ENCODE measurements around the gene PHTF1. TPM values are rescaled to one million over a fixed set of nuclear protein-coding genes. Genes with fewer than 3 reads are reported as not detected.
A peak's percentile ranks its signal among the peaks of the same experiment; 100 is the strongest.

PHTF1 gene
- total RNA-seq, 1 donor from 2014 or later: 27.1 TPM

DNA sequence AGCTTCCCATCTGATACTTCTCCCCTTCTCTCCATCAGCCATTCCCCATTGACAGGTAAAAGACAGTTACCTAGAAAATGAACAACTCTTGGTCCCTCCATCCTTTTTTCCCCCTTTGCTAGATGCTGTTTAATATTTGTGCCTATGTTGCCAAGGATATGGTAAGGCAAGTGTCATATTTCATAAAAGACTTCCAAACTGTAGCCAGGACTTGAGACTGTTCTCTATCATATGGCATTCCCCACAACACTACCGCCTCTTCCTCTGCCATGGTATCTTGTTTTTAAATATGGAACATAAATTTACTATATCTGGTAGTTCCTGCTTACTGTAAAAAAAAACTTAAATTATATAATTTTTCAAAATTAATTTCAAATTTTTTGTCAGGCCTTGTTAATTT is 97.2 kb downstream of the PHTF1 start:
- Mint-ChIP-seq H3K36me3 (peaks cover 24% of the 10 kb centered on the region), H3K27me3 (no peaks in the 10 kb centered on the region), H3K4me1 (ENCODE audit: unreplicated experiment) (peaks cover 27% of the 10 kb centered on the region), H3K4me3 (no peak overlapping the region), H3K9me3 (no peaks in the 10 kb centered on the region), H3K27ac (no peak overlapping the region)
- TF ChIP-seq, protein P1, sequence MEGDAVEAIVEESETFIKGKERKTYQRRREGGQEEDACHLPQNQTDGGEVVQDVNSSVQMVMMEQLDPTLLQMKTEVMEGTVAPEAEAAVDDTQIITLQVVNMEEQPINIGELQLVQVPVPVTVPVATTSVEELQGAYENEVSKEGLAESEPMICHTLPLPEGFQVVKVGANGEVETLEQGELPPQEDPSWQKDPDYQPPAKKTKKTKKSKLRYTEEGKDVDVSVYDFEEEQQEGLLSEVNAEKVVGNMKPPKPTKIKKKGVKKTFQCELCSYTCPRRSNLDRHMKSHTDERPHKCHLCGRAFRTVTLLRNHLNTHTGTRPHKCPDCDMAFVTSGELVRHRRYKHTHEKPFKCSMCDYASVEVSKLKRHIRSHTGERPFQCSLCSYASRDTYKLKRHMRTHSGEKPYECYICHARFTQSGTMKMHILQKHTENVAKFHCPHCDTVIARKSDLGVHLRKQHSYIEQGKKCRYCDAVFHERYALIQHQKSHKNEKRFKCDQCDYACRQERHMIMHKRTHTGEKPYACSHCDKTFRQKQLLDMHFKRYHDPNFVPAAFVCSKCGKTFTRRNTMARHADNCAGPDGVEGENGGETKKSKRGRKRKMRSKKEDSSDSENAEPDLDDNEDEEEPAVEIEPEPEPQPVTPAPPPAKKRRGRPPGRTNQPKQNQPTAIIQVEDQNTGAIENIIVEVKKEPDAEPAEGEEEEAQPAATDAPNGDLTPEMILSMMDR (conservative IDR thresholded peaks at IDR 0.05): no peak
- DNase-seq (ENCODE audit: extremely low spot score, unreplicated experiment): no peak

GRCh38 chr1:113660088-113660487 is 99.2 kb downstream of the PHTF1 start:
- H3K36me3 Mint-ChIP-seq: peaks cover 15% of the 10 kb centered on the region
- H3K9me3 Mint-ChIP-seq: no peaks in the 10 kb centered on the region
- TF ChIP-seq, protein P1 (conservative IDR thresholded peaks at IDR 0.05): no peak
- peak overlapping the region; percentile 7 for H3K4me3 Mint-ChIP-seq
- peak overlapping the region; percentile 37 for H3K27ac Mint-ChIP-seq
- DNase-seq (ENCODE audit: extremely low spot score, unreplicated experiment): no peak
- no peaks in the 10 kb centered on the region for H3K27me3 Mint-ChIP-seq
- peaks cover 30% of the 10 kb centered on the region for H3K4me1 Mint-ChIP-seq (ENCODE audit: unreplicated experiment)

DNA sequence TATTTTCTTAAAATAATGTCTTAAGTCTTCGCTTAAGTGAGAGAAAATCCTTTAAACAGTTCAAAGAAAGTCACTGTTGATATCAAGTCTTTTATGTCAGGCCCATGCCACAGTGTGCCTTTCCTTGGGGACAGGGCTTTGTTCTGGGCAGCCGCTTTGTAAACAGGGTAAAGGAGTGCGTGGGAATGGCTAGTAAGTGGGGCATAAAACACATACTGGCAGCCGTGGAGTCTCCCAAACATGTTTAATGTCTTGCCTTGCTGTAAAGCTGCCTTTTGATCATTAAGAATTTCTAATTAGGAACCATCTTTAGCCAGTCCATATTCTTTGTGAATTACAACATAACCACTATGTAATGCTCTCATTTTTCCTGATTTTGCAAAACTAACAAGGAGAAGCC is 99.7 kb downstream of the PHTF1 start:
- peaks cover 30% of the 10 kb centered on the region for H3K4me1 Mint-ChIP-seq (ENCODE audit: unreplicated experiment)
- no peaks in the 10 kb centered on the region for H3K9me3 Mint-ChIP-seq
- peaks cover 15% of the 10 kb centered on the region for H3K36me3 Mint-ChIP-seq
- H3K27me3 Mint-ChIP-seq: no peaks in the 10 kb centered on the region
- no peak for DNase-seq (ENCODE audit: extremely low spot score, unreplicated experiment)
- TF ChIP-seq, protein P1 (conservative IDR thresholded peaks at IDR 0.05): no peak
- H3K27ac Mint-ChIP-seq: peak overlapping the region; percentile 37
- H3K4me3 Mint-ChIP-seq: no peak overlapping the region

- TF ChIP-seq, protein P1 (conservative IDR thresholded peaks at IDR 0.05): no peak
- DNase-seq (ENCODE audit: extremely low spot score, unreplicated experiment): no peak
- H3K9me3 Mint-ChIP-seq: no peaks in the 10 kb centered on the region
- H3K4me3 Mint-ChIP-seq: no peak overlapping the region
- H3K36me3 Mint-ChIP-seq: peaks cover 15% of the 10 kb centered on the region
- H3K27ac Mint-ChIP-seq: no peak overlapping the region
- H3K27me3 Mint-ChIP-seq: no peaks in the 10 kb centered on the region
- H3K4me1 Mint-ChIP-seq (ENCODE audit: unreplicated experiment): peaks cover 30% of the 10 kb centered on the region
Measured at GRCh38 chr1:113659035-113659434, 100.3 kb downstream of the PHTF1 start.

- Mint-ChIP-seq H3K4me3 (no peak overlapping the region), H3K4me1 (ENCODE audit: unreplicated experiment) (peaks cover 30% of the 10 kb centered on the region), H3K27me3 (no peaks in the 10 kb centered on the region), H3K36me3 (peaks cover 17% of the 10 kb centered on the region), H3K9me3 (no peaks in the 10 kb centered on the region), H3K27ac (no peak overlapping the region)
- DNase-seq (ENCODE audit: extremely low spot score, unreplicated experiment): no peak
- TF ChIP-seq, protein P1 (conservative IDR thresholded peaks at IDR 0.05): no peak
Measured at GRCh38 chr1:113657556-113658063, 101.7 kb downstream of the PHTF1 start.

DNA sequence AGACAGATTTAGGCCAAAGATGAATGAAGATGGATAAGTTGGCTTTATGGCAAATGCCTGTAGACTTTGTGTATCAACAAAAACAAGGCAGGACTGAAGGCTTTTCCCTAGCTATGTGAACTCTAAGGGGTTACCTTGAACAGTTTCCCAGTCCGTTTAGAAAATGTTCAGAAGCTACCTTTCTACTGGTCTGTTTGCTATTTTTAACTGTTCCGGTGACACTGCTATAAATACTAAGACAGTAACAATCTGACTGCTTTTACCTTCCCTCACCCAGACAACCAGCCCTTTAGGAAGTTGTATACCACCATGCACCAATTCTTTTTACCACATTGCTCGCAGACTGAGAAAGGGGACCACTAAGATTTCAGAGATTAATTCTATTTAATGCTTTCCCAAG is 102.2 kb downstream of the PHTF1 start:
- Mint-ChIP-seq H3K27ac (peak overlapping the region; percentile 31), H3K4me1 (ENCODE audit: unreplicated experiment) (peaks cover 30% of the 10 kb centered on the region), H3K27me3 (no peaks in the 10 kb centered on the region), H3K9me3 (no peaks in the 10 kb centered on the region), H3K4me3 (no peak overlapping the region), H3K36me3 (peaks cover 19% of the 10 kb centered on the region)
- TF ChIP-seq, protein P1 (conservative IDR thresholded peaks at IDR 0.05): no peak
- DNase-seq (ENCODE audit: extremely low spot score, unreplicated experiment): no peak

Data from type B pancreatic cell (in vitro differentiated cells).